ENCODE data around the gene AATF. TPM values are rescaled to one million over a fixed set of nuclear protein-coding genes. Genes with fewer than 3 reads are reported as not detected.

Gene AATF
- total and polyA plus RNA-seq, 4 donors, result 28.2 to 41.4 (median 38.7) TPM

- Histone ChIP-seq H3K4me1 (ENCODE audit: control insufficient read depth in 5 of 5, insufficient read depth in 5 of 5, low read length in 5 of 5) (peaks cover 4 to 73% (median 14%) of the 10 kb centered on the region in 5 donors), H3K9me3 (ENCODE audit: control insufficient read depth in 4 of 4, insufficient read depth in 3 of 4, low read length in 3 of 4) (peaks cover 0 to 15% (median 0%) of the 10 kb centered on the region in 4 donors), H3K27me3 (ENCODE audit: control insufficient read depth in 3 of 3, insufficient read depth in 3 of 3, low read length in 2 of 3) (peaks cover 9 to 97% (median 91%) of the 10 kb centered on the region in 3 donors), H3K4me3 (no peak overlapping the region), H3K36me3 (ENCODE audit: control insufficient read depth in 4 of 4, insufficient read depth in 4 of 4, low read length in 4 of 4) (no peaks in the 10 kb centered on the region), H3K9ac (ENCODE audit: insufficient read depth in 1 of 2, low read length in 2 of 2) (no peak overlapping the region), H3K27ac (ENCODE audit: low read depth in 1 of 2, low read length in 1 of 2) (no peak overlapping the region)
- no peak for TF ChIP-seq CTCF (IDR thresholded peaks at IDR 0.05; ENCODE audit: control extremely low read depth, extremely low read depth)
- WGBS, 2 donors, result 2 to 4% methylated on average over 75 to 79 of the region's 79 CpGs
- DNase-seq (peak in 2 of 3 donors; percentile 55 to 57), ATAC-seq (ENCODE audit: insufficient read depth, low FRiP score) (no peak)
Observed at GRCh38 chr17:36934692-36935630, 13.8 kb upstream of the AATF start.

GRCh38 chr17:36935671-36936454 lies 12.9 kb upstream of the AATF start:
- no peak overlapping the region for H3K27ac ChIP-seq (ENCODE audit: low read depth in 1 of 2, low read length in 1 of 2)
- H3K27me3 ChIP-seq (ENCODE audit: control insufficient read depth in 3 of 3, insufficient read depth in 3 of 3, low read length in 2 of 3), result peaks cover 9 to 97% (median 90%) of the 10 kb centered on the region in 3 donors
- H3K9ac ChIP-seq (ENCODE audit: insufficient read depth in 1 of 2, low read length in 2 of 2), result no peak overlapping the region
- H3K4me1 ChIP-seq (ENCODE audit: control insufficient read depth in 5 of 5, insufficient read depth in 5 of 5, low read length in 5 of 5), result peaks cover 4 to 73% (median 14%) of the 10 kb centered on the region in 5 donors
- 3 to 4% methylated on average over 40 to 49 of the region's 49 CpGs for WGBS, 2 donors
- DNase-seq, result peak in 1 of 3 donors; percentile 22
- TF ChIP-seq CTCF (IDR thresholded peaks at IDR 0.05; ENCODE audit: control extremely low read depth, extremely low read depth), result no peak
- ATAC-seq (ENCODE audit: insufficient read depth, low FRiP score), result no peak
- peaks cover 0 to 15% (median 0%) of the 10 kb centered on the region in 4 donors for H3K9me3 ChIP-seq (ENCODE audit: control insufficient read depth in 4 of 4, insufficient read depth in 3 of 4, low read length in 3 of 4)
- no peaks in the 10 kb centered on the region for H3K36me3 ChIP-seq (ENCODE audit: control insufficient read depth in 4 of 4, insufficient read depth in 4 of 4, low read length in 4 of 4)
- no peak overlapping the region for H3K4me3 ChIP-seq

GRCh38 chr17:36936455-36937000 lies 12.2 kb upstream of the AATF start:
- no peak overlapping the region for H3K27ac ChIP-seq (ENCODE audit: low read depth in 1 of 2, low read length in 1 of 2)
- no peak for TF ChIP-seq CTCF (IDR thresholded peaks at IDR 0.05; ENCODE audit: control extremely low read depth, extremely low read depth)
- peak in 1 of 3 donors; percentile 56 for DNase-seq
- ATAC-seq (ENCODE audit: insufficient read depth, low FRiP score), result no peak
- 3 to 4% methylated on average over 58 of the region's 58 CpGs for WGBS, 2 donors
- H3K4me3 ChIP-seq, result no peak overlapping the region
- no peaks in the 10 kb centered on the region for H3K36me3 ChIP-seq (ENCODE audit: control insufficient read depth in 4 of 4, insufficient read depth in 4 of 4, low read length in 4 of 4)
- H3K9me3 ChIP-seq (ENCODE audit: control insufficient read depth in 4 of 4, insufficient read depth in 3 of 4, low read length in 3 of 4), result peaks cover 0 to 17% (median 0%) of the 10 kb centered on the region in 4 donors
- H3K9ac ChIP-seq (ENCODE audit: insufficient read depth in 1 of 2, low read length in 2 of 2), result no peak overlapping the region
- peaks cover 4 to 68% (median 14%) of the 10 kb centered on the region in 5 donors for H3K4me1 ChIP-seq (ENCODE audit: control insufficient read depth in 5 of 5, insufficient read depth in 5 of 5, low read length in 5 of 5)
- H3K27me3 ChIP-seq (ENCODE audit: control insufficient read depth in 3 of 3, insufficient read depth in 3 of 3, low read length in 2 of 3), result peaks cover 9 to 97% (median 90%) of the 10 kb centered on the region in 3 donors

Data from lung (tissue), 12 donors.